IMR-90 (cell line): ENCODE data around the gene MADCAM1. TPM values are rescaled to one million over a fixed set of nuclear protein-coding genes. Genes with fewer than 3 reads are reported as not detected.

Experiments
- CEBPB ChIP-seq: IDR thresholded peaks from 2 replicates; pipeline ENCODE4 v1.6.1; 2012; ENCODE audit warnings: low read depth, low read length, improper control_type of control experiment
- CTCF ChIP-seq: conservative IDR thresholded peaks from 2 replicates; pipeline ENCODE4 v1.5.1; 2012; ENCODE audit warnings: mild to moderate bottlenecking, low read depth, low read length, improper control_type of control experiment
- polyA plus RNA-seq, 3 experiments: library from polyadenylated mRNA; depleted of rRNA; stranded (reverse); fragments of >200 nt; gene quantifications; 2 replicates each; pipeline ENCODE4 v1.2.3, GENCODE V29; 2012; ENCODE audit warnings: low replicate concordance in 1 of 3
- total RNA-seq: library from RNA; depleted of rRNA; stranded (reverse); fragments of >200 nt; gene quantifications from 2 replicates; pipeline ENCODE4 v1.2.3, GENCODE V29; 2012

Gene MADCAM1
- total and polyA plus RNA-seq, 2 of the 4 experiments (the other 2 are of a cell fraction): 0.24 TPM; not detected in 1

- no peak for TF ChIP-seq CTCF
- TF ChIP-seq CEBPB: no peak
Observed at GRCh38 chr19:459724-460511, 36.4 kb upstream of the MADCAM1 start (continued).
